Neural progenitor cell (in vitro differentiated cells): ENCODE results near the gene RIC1.

ENCODE experiments used
- CTCF ChIP-seq: fragments of 200-600 bp; sonication (generic); IDR thresholded peaks from 2 replicates; pipeline ENCODE4 v1.5.1; 2017; ENCODE audit warnings: antibody characterized with exemption, mild to moderate bottlenecking
- EZH2 ChIP-seq: fragments of 200-600 bp; sonication (generic); IDR thresholded peaks from 2 replicates; pipeline ENCODE4 v1.6.1; 2017; ENCODE audit warnings: antibody characterized with exemption, mild to moderate bottlenecking, moderate library complexity
- EZH2phosphoT487 ChIP-seq: fragments of 200-600 bp; sonication (generic); IDR thresholded peaks from 2 replicates; pipeline ENCODE4 v1.6.1; 2017; ENCODE audit warnings: antibody characterized with exemption

GRCh38 chr9:5667391-5667790 lies 38.5 kb downstream of the RIC1 start:
- TF ChIP-seq CTCF (no peak), EZH2phosphoT487 (no peak), EZH2 (no peak)
